NCI-H1436 (cell line): ENCODE data around the gene HOATZ.
A peak's percentile ranks its signal among the peaks of the same experiment; 100 is the strongest.

ENCODE experiments used
- DNase-seq: peaks from one replicate; lab custom pipeline; 2025; lab: John Stamatoyannopoulos, UW

The HOATZ gene

DNA sequence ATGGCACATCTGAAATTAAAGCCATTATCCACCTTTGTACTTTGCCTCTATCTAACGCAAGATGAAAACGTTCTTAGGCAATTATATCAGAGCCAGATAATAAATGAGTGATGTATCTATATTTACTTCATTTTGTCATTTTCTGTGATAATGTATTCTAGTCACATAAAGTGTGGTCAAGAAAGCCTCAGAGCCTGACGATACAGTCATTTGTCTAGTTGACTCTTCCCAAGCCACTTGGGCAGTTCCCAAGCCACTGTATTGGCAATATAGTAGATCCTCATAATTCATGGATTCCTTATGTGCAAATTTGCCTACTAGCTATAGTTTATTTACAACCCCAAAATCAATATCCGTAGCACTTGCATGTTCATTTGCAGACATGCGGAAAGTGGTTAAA is 7.8 kb downstream of the HOATZ start:
- DNase-seq: no peak

DNA sequence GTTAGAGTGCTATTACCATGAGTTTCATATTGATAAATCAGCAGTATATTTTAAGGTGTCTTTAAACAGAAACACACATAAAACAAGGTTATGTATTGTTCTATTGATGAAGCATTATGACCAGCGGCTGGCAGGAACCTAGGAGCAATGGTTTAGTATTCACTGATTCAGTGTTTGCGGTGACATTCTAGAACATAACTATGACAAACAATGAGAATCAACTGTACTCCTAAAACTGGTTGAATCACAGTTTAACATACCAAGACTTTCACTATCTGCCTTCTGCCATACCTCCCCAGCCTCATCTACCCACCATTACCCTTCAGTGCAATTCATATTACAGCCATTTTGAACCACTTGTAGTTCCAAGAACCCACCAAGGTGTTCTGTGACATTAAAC is 8.8 kb downstream of the HOATZ start:
- no peak for DNase-seq

DNA sequence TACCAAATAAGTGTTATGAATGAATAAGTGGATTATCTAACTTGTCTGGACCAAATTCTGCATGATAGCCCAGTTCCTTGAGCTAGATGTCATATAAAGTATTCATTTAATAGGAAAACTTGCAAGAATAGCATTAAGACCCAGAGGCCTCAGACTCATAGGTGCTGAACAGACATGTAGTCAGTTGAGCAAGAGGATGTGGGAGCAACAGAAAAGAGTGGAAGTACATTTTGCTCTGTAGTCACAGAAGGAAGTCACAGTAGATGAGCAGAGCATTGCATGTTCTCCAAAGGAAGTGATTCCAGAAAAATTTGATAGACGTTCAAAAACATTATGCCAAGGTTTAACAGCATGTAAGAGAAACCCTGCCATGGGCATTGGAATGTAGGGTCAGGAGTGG is 9.5 kb downstream of the HOATZ start:
- DNase-seq: no peak

DNA sequence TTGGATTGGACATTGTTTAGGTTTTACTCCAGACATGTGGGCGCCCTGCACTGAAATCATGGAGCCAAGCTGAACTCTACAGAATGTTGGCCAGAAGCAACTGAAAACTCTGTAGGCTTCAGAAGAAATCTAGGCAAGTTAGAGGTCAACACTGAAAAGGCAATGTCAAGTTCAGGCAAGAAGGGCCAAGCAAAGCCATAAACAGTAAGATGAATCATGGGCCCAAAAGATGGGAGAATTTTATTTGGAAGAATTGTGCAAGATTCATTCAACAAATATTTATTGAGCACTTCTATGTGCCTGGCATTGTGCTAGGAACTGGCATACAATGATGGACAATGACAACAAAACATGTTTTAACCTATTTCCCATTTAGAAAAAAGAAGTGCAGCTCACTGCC is 10.9 kb downstream of the HOATZ start:
- DNase-seq: no peak

DNA sequence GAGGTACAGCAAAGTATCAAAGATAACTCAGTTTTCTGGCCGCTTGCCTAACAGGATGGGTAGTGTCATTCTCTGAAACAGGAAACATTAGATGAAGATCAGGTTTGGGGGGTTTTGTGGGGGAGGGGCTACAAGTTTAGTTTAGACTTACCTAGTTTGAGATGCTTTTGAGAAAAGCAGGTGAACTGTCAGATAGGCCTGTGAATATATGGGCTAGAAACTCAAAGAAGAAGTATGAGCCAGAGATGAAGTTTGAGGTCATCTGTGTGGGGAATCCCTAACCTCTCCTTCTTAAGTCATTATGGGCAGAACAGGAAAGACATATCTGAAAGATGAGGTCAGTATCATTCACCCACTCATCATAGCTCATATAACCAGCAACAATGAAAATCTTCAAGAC is 11.9 kb downstream of the HOATZ start:
- no peak for DNase-seq

DNA sequence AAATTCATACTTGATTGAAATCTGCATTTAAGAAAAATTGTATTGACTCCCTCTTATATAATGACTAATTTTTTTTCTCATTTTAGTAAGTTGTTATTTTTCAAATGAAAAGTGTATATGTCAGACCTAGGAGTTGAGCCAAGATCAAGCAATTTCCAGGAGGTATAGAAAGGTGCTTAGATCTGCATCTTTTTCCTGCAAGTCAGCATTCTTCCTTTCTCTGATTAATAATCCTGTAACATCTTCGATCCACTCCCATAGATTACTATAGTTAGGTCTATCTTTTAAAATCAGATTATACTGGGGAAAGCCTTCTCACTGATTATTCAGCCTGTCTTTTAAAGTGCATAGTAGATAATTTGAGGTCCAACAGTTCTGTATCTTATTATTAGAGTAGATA is 12.7 kb downstream of the HOATZ start:
- DNase-seq: no peak

DNA sequence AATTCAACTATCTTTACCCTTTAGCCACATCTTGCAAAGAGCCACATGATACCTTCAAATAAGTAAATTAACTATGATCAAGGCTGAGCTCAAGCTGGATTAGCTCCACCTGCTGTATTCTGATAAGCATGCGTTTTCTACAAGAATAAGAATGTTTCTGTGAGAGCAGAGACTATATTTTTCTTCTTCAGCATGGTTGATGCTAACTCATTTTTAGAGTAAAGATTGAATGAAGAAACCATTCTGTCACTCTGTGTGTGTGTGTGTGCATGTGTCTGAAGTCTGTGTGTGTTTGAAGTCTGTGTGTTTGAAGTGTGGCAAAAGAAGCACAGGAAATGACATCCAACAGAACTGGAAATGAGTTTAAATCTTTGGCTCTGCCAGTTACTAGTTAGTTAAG is 14.0 kb downstream of the HOATZ start:
- no peak for DNase-seq

DNA sequence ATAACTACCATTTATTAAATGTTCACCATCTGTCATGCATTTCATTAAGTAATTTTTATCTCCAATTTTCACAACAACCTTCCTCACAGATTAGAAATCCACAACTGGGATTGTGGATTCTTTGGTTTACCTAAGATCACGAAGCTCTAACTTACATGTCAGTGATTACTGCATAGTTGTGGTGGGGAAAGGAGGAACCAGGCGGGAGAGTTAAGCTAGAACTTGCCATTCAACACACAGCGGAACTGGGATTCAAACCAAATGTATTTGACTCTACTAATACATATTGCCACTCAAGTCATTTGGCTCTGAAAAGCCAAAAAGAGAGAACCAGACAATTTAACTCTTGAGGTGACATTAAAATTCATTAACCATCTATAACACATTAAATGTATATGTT is 15.5 kb downstream of the HOATZ start:
- DNase-seq: no peak

DNA sequence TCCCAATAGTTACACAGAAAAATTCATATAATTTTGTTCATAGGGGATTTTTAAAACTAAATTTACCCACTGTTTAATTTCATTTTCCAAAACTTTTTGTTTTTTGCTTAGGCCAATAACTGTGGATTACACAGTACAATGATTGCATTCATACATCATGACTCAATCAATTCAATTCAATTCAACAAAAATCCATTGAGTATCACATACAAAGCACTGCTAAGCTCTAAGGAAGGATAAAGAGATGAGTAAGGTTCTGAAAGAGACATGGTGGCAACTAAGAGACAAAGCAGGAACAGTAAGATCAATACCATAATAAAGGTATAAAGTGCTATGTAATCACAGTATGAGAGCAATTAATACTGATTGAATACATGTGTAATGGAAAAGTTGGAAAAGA is 16.6 kb downstream of the HOATZ start:
- DNase-seq: no peak

DNA sequence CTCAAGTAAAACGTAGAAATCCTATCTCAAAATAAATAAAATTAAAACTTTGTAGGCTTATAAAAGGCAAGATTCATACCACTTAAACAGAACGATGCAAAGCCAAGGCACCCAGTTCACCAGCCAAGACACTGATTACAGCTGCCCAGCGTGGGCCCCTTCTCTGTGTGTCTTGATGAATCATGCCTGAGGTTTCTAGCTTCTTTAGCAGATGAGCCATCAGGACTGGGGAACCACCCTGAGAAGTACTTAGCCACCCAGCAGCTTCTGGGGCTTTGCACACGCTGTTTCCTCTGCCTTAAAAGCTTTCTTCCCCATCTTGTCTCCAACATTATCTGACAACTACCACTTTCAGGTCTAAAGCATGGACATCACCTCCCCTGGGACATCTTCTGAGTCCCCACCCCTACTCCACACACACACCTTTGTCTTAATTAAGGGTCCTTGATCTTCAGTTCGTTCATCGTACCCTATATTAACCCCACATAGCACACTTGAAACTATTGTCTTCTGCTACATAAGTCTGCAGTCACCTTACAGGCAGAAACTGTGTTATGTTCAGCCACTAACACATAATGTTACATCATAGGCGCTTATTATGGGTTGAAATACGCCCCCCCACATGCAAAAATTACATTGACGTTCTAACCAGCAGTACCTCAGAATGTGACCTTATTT is 17.2 kb downstream of the HOATZ start:
- DNase-seq: no peak

DNA sequence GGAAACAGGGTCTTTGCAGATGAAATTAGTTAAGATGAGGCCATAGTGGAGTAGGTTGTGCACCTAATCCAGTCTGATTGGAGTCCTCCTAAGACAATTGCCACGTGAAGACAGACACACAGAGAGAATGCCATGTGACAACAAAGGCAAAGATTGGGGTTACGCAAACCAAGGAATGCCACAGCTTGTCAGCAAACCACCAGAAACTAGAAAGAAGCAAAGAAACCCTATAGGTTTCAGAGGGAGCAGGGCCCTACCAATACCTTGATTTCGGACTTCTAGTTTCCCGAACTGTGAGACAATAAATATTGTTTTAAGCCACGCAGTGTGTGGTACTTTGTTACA is 17.8 kb downstream of the HOATZ start:
- no peak for DNase-seq

DNA sequence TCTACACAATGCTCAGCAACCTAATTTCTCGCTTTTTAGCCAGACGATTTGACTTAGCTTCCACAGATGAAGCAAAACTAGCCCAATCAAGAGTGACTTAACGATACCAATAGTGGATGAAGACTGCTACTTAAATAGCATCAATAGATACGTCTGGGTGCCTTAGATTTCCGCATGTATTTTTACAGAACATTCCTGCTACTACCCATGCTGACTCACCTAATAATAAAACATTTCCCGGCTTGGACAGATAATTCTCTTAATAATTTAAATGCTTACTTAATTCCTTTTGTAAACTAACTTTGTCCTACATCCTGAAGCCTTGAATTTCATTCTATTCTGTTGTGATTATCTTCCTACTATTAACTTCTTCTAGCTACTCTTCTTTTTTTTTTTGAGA is 20.7 kb downstream of the HOATZ start:
- no peak for DNase-seq

DNA sequence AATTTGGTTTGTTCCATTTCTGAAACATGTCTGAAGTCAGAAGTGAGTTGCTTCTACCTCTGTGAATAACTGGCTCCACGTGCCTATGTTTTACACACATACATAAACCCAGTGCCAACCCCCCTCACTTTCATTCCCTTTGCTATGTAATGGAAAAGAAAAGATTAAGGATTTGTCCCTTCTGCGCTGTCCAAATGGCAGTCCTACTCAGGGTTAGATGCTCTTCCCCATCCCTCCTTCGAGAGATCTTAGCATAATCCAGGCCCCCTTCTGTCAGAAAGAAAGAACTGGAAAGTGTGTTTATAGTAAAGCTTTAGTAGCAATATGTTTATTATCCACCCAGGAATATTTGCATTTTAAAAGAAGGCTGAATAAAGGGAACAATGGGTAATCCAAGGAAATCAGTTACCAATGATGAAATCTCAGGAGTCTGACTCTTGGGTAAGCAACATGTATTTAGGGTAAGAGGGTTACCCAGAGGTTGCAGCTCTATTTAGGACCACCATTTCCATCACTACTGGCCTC is 22.8 kb downstream of the HOATZ start:
- DNase-seq: no peak

DNA sequence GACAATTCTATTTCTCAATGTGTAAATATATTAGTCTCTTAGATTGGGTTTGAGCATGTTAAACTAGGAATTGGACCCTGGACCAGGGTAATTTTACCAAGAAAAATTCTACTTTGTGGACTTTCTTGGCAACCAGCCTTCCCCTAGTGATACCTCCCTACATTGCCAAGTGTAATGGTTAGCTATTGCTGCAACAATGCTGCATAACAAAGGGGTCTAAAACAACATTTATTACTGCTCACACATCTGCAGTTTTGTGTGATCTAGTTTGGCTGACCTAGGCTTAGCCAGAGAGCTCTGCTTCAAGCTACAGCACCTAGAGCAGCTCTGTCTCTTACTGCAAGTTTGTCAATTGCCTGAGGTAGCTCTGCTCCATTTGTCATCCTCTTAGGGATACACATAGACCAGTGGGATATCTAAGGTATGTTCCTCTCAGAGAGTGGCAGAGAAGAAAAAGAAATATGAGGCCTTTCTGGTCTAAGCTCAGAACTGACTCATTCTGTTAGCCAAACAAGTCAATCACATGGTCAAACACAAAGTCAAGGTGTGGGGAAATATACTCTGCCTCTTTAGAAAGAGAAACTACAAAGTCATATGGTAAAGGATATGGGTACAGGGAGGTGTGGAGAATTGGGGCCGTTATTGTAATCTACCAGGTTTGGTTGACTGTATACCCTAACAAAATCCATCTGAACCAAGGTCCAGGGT is 24.0 kb downstream of the HOATZ start:
- DNase-seq: no peak

DNA sequence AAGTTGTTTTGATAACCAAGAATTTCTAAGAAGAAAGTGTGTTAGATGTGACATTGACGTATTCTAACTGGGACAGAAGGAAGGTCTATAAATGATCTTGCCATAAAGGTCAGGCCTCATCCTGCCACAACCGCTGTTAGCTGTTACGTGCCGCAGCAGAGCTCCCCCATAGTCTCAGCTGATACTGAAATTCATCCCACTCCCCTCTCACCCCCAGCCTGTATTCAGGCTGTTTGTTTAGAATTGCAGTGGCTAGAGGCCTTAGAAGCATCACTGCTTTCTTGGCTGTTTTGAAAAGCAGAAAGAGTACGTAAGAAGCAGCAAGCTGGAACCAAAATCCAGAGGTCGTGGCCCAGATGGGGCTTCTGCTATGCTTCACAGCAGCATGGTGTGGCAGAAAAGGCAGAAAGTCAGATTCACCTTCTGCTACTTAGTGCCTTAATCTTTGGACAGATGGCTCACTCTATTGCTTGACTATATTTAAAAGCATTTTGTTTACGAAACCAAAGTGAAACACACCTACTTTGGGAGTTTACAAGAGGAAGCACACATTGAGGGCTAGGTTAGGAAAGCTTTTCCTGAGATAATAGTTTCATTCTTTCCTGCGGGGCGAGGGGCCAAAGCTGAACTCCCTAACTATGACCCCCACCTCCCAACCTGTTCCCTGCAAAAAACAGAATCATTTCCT is 25.0 kb downstream of the HOATZ start:
- DNase-seq: no peak

DNA sequence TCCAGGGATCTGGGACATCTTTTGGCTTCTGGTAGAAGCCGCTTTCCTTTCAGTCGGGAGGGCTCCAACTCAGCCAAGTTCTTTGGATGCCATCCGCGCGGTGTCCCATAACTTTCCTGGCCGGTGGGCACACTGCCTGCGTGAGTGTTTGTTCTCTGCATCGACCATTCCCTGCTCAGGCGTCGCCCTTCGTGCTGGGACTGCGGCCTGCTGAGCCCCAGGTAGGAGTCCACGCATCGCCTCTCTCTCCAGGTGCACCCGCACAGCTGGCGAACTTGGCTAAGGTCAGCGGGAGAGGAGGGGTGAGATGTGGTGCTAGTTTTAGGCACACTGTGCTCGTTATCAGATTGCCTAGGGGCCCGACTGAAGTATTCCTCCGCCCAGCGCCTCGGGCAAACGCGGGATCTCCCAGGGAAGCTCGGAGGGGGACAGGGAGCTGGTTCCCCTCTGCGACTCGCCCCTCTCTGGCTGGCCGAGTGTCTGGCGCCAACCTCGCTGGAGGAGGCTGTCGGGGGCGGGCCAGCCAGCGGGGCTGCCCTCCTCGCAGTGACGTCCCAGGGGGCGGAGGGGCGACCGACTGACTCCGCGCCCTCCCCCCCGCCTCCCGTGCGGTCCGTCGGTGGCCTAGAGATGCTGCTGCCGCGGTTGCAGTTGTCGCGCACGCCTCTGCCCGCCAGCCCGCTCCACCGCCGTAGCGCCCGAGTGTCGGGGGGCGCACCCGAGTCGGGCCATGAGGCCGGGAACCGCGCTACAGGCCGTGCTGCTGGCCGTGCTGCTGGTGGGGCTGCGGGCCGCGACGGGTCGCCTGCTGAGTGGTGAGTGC is 25.7 kb downstream of the HOATZ start, which contains the start of gene LAYN:
Gene LAYN (plus strand): TSS at position 607 of the 823 bp plus-strand sequence. CDS start 124 bp downstream, at position 731.
- peak; percentile 65 for DNase-seq

DNA sequence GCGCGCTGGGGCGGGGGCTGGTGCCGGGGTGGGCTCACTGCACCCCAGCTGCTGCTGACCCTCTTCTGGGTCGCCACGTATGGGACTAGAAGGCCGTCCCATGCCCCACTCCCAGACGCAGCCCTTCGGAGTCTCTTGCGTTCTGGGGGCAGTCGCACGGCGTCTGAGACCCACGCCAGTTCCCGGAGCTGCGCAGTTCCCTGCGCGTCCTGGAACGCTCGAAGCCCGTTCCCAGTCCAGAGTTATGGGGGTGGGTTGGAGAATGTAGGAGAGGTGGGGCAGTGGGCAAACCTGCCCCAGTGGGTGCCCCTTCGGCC is 26.3 kb downstream of the HOATZ start:
- DNase-seq: no peak

DNA sequence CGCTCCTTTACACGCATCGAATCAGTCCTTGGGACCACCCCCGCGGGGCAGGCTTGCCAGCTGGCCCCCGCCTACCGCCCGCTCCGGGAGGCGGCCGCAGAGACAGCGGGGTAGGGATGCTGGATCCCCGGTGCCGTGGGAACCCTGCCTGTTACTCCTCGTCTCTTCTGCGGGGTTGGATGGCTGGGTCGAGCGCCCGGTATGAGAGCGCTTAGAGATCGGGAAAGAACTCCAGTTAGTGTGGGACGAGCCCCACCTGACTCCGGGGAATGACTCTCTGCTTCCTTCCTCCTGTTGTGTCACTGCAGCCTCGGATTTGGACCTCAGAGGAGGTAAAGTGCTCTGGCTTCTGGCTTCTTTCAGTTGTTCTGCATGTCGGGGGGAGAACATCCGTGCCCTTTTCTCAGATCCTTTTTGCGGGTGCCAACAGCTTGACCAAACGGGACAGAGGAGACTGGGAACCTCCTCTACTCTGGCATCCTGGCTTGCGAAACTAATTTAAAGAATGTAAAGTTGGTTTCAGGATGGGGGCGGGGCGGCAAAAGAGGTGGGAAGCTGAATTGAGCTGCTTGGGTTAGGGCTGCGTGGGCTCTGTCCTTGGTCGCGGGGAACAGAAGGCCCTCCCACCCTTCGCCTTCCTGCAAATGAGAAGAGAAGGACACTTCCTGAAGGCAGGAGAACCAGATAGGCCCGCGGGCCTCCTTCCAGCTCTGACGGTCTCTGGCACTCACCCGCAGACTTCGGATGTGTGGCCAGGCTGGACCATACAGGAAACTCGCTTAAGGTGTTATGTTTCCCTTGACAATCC is 26.9 kb downstream of the HOATZ start:
- DNase-seq: no peak

DNA sequence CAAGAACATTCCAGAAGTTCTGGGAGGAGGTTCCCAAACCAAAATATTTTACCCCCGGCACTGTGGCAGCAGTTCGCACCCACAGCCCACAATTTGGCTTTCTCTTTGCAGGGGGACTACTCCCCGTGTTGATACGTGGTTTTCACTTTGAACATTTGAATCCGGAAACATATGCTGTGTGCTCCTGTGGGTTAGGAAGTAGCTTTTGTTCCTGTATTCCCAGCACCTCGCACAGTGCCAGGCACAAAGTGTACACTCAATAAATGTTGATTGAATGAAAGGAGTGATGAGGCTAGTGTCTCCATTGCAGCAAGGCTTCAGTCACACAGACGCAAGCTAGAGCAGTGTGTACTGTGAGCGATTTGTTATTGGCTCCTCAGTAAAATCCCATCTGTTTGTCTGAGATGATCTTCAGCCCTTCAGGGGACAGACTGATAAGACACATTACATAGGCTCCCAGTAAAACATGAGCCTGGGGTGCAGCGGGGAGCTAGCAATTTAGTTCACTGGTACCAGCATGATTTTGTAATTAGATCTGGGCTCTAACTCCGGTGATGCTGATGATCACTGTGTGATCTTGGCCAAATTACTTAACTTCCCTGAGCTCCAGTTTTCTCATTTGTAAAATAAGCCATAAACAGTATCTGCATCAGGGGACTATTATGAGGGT is 28.2 kb downstream of the HOATZ start:
- DNase-seq: no peak

DNA sequence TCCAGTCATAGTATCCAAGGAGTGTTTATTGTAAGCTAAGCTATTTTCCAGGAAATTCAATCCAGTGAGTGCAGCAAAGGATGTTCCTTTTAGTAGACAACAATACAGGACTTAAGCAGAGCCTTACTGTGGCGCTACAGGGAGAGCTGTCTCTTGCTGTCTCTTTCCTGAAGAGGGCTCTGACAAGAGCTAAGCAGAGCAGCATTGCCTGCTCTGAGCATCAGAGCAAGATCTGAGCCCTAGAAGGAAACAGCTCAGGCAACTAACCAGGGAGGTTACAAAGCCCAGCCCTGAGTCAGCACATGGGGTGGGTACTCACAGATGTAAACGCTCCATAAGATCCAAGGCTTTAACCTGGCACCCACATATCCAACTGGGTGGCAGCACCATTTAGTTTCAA is 33.9 kb downstream of the HOATZ start:
- DNase-seq: no peak
